ENCODE data around the gene KMT2C.

Gene KMT2C

DNA sequence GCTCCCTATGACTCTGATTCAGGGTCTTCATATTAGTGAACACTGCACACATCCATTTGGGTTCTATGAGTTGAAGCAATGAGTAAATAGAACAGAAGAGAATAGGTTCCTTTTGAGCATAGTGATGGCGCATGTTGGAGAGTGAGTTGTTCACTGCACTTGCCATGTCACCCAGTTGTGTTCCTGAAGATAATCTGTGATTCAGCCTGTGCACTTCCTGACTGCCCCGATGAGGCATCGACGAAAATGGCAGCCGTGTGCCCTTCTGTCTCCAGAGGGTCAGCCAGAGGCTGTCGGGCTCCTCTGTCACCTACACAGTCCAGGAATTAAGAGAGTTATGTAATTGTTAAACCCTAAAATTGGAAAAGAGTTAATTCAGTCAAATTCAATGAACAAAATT is 315.6 kb downstream of the KMT2C start:
- peaks cover 71% of the 10 kb centered on the region for H3K36me3 ChIP-seq (ENCODE audit: insufficient read depth, low read length)
- TF ChIP-seq, protein P1, sequence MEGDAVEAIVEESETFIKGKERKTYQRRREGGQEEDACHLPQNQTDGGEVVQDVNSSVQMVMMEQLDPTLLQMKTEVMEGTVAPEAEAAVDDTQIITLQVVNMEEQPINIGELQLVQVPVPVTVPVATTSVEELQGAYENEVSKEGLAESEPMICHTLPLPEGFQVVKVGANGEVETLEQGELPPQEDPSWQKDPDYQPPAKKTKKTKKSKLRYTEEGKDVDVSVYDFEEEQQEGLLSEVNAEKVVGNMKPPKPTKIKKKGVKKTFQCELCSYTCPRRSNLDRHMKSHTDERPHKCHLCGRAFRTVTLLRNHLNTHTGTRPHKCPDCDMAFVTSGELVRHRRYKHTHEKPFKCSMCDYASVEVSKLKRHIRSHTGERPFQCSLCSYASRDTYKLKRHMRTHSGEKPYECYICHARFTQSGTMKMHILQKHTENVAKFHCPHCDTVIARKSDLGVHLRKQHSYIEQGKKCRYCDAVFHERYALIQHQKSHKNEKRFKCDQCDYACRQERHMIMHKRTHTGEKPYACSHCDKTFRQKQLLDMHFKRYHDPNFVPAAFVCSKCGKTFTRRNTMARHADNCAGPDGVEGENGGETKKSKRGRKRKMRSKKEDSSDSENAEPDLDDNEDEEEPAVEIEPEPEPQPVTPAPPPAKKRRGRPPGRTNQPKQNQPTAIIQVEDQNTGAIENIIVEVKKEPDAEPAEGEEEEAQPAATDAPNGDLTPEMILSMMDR (IDR thresholded peaks at IDR 0.05; ENCODE audit: borderline replicate concordance, extremely low read depth, low read length, poor library complexity, severe bottlenecking), result no peak
- no peak for TF ChIP-seq EZH2 (IDR thresholded peaks at IDR 0.05; ENCODE audit: borderline replicate concordance, low read depth, low read length, severe bottlenecking)
- no peaks in the 10 kb centered on the region for H3K27me3 ChIP-seq (ENCODE audit: insufficient read depth, low read length, poor library complexity)
- no peak overlapping the region for H2AFZ ChIP-seq (ENCODE audit: low read depth, low read length)
- no peak for ATAC-seq (ENCODE audit: insufficient read depth, low read depth)
- H3K4me1 ChIP-seq (ENCODE audit: insufficient read depth, low read length), result no peaks in the 10 kb centered on the region
- H3K9me3 ChIP-seq (ENCODE audit: insufficient read depth, low read length, severe bottlenecking), result no peaks in the 10 kb centered on the region
- H3K9ac ChIP-seq (ENCODE audit: low read depth, low read length), result no peak overlapping the region
- no peaks in the 10 kb centered on the region for H3K79me2 ChIP-seq (ENCODE audit: insufficient read depth, low read length)
- H3K4me2 ChIP-seq (ENCODE audit: insufficient read depth, low read length), result no peak overlapping the region
- no peak overlapping the region for H3K4me3 ChIP-seq (ENCODE audit: low read depth in 1 of 2, low read length in 2 of 2)
- H3K27ac ChIP-seq (ENCODE audit: low read length), result no peak overlapping the region
- H4K20me1 ChIP-seq (ENCODE audit: insufficient read depth, low read length), result no peaks in the 10 kb centered on the region
- no peak for DNase-seq

DNA sequence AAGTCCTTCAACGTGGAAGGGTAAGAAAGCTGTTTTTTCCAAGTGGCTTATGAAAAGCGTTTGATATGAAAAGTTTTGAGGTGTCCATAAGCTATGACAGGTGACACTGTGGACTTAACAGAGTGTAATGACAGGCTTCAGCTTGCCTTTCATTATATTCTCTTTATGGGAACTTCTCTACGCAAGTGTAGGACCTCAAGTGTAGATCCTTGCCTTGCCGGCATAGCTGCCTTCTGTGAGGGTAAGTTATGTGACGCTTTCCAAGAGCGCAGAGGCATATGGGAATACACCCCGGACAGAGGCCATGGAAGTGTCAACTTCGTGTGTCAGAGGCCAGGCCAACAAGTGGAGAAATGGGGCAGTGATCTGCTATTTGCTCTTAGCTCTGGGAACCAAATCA is 318.4 kb downstream of the KMT2C start:
- no peak overlapping the region for H3K27ac ChIP-seq (ENCODE audit: low read length)
- no peaks in the 10 kb centered on the region for H3K79me2 ChIP-seq (ENCODE audit: insufficient read depth, low read length)
- DNase-seq, result no peak
- peaks cover 50% of the 10 kb centered on the region for H3K36me3 ChIP-seq (ENCODE audit: insufficient read depth, low read length)
- no peak overlapping the region for H3K4me3 ChIP-seq (ENCODE audit: low read depth in 1 of 2, low read length in 2 of 2)
- H3K9ac ChIP-seq (ENCODE audit: low read depth, low read length), result no peak overlapping the region
- H3K27me3 ChIP-seq (ENCODE audit: insufficient read depth, low read length, poor library complexity), result no peaks in the 10 kb centered on the region
- TF ChIP-seq EZH2 (IDR thresholded peaks at IDR 0.05; ENCODE audit: borderline replicate concordance, low read depth, low read length, severe bottlenecking), result no peak
- TF ChIP-seq, protein P1 (IDR thresholded peaks at IDR 0.05; ENCODE audit: borderline replicate concordance, extremely low read depth, low read length, poor library complexity, severe bottlenecking), result no peak
- H3K4me2 ChIP-seq (ENCODE audit: insufficient read depth, low read length), result no peak overlapping the region
- no peaks in the 10 kb centered on the region for H3K4me1 ChIP-seq (ENCODE audit: insufficient read depth, low read length)
- no peaks in the 10 kb centered on the region for H4K20me1 ChIP-seq (ENCODE audit: insufficient read depth, low read length)
- ATAC-seq (ENCODE audit: insufficient read depth, low read depth), result no peak
- H3K9me3 ChIP-seq (ENCODE audit: insufficient read depth, low read length, severe bottlenecking), result no peaks in the 10 kb centered on the region
- no peak overlapping the region for H2AFZ ChIP-seq (ENCODE audit: low read depth, low read length)

DNA sequence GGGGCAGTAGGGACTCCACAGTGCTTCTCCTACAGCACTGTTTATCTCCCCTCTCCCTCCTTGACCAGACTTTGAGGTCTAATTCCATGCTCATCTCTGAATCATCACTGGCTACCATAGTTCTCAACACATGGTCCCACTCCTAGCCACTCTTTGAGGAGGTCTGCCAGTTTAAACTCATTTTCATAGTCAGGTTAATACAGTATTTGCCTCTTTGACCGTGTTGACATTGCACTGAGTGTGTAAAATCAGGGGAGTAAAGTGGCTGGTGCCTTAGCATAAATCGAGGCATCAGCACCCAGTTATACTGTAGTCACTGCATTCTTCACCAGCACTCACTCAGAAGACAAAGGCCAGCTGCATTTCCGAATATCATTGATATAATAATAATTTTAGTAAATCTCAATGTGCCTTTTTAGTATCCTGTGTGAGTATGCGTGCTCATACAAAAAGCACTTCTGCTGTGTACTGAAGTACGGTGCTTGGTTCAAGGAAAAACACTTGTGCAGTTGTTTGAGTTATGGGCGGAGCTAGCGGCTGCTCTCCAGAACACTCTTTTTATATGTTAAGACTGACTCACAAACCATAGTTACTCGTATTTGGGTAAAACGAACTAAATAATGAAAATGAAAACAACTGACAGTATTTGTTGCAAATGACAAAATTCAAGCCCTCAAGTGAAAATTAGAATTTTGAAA is 320.6 kb downstream of the KMT2C start:
- Histone ChIP-seq H3K79me2 (ENCODE audit: insufficient read depth, low read length) (no peaks in the 10 kb centered on the region), H3K4me3 (ENCODE audit: low read depth in 1 of 2, low read length in 2 of 2) (no peak overlapping the region), H3K36me3 (ENCODE audit: insufficient read depth, low read length) (peaks cover 30% of the 10 kb centered on the region), H4K20me1 (ENCODE audit: insufficient read depth, low read length) (no peaks in the 10 kb centered on the region), H2AFZ (ENCODE audit: low read depth, low read length) (no peak overlapping the region), H3K9me3 (ENCODE audit: insufficient read depth, low read length, severe bottlenecking) (no peaks in the 10 kb centered on the region), H3K4me2 (ENCODE audit: insufficient read depth, low read length) (no peak overlapping the region), H3K9ac (ENCODE audit: low read depth, low read length) (no peak overlapping the region), H3K27ac (ENCODE audit: low read length) (no peak overlapping the region), H3K4me1 (ENCODE audit: insufficient read depth, low read length) (no peaks in the 10 kb centered on the region), H3K27me3 (ENCODE audit: insufficient read depth, low read length, poor library complexity) (no peaks in the 10 kb centered on the region)
- DNase-seq (no peak), ATAC-seq (ENCODE audit: insufficient read depth, low read depth) (no peak)
- TF ChIP-seq, protein P1 (IDR thresholded peaks at IDR 0.05; ENCODE audit: borderline replicate concordance, extremely low read depth, low read length, poor library complexity, severe bottlenecking), result no peak
- no peak for TF ChIP-seq EZH2 (IDR thresholded peaks at IDR 0.05; ENCODE audit: borderline replicate concordance, low read depth, low read length, severe bottlenecking)

Measured in DND-41 (cell line).